NCI-H2227 treated with DMSO at 0.1 percent for 48 hours (cell line): Measurements from ENCODE around the gene CDK5RAP3.
A peak's percentile ranks its signal among the peaks of the same experiment; 100 is the strongest.
"Not testable (repeated sequence)": the region's sequence is repeated elsewhere in the genome, so short reads cannot be mapped to it uniquely, and the experiment has no call there.

Experiments
- DNase-seq: peaks from one replicate; lab custom pipeline; 2025; lab: John Stamatoyannopoulos, UW

The CDK5RAP3 gene, protein sequence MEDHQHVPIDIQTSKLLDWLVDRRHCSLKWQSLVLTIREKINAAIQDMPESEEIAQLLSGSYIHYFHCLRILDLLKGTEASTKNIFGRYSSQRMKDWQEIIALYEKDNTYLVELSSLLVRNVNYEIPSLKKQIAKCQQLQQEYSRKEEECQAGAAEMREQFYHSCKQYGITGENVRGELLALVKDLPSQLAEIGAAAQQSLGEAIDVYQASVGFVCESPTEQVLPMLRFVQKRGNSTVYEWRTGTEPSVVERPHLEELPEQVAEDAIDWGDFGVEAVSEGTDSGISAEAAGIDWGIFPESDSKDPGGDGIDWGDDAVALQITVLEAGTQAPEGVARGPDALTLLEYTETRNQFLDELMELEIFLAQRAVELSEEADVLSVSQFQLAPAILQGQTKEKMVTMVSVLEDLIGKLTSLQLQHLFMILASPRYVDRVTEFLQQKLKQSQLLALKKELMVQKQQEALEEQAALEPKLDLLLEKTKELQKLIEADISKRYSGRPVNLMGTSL

DNA sequence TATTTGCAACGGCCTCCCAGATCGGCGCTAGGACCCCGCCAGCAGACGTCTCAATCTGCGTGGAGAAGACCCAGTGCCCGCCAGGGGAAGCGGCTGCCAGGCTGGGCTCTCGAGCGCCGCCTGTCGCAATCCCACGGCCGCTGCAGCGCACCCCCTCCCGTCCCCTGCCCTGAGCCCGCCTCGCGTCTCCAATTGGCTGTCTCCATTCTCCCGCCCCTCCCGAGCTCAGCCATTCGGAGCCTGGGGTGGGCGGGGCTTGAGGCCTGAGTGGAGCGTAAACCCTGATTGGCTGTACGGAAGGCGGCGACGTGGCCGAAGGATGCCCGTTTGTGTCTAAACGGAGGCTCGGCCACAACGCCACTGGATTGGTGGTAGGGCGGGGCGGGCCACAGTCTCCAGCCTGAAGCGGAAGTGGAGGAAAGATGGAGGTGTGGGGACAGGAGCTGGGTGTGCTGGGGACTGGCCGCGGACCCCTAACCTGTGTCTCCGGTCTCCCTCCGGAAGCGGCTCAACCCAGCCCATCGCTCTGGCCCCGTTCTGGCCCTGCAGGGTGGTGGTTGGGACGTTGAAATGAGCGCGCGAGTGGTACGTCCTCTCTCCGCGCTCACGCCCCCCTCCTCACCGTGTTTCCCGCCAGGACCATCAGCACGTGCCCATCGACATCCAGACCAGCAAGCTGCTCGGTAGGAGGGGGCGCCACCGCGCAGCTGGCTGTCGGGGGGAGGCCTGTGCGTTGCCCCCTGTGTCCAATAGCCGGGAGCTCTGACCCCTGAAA lies at the start of gene CDK5RAP3:
CDK5RAP3 (plus strand) TSS at position 389 of the 775 bp plus-strand sequence; CDS start at position 423, 34 bp downstream.
- peak; percentile 99 for DNase-seq

DNA sequence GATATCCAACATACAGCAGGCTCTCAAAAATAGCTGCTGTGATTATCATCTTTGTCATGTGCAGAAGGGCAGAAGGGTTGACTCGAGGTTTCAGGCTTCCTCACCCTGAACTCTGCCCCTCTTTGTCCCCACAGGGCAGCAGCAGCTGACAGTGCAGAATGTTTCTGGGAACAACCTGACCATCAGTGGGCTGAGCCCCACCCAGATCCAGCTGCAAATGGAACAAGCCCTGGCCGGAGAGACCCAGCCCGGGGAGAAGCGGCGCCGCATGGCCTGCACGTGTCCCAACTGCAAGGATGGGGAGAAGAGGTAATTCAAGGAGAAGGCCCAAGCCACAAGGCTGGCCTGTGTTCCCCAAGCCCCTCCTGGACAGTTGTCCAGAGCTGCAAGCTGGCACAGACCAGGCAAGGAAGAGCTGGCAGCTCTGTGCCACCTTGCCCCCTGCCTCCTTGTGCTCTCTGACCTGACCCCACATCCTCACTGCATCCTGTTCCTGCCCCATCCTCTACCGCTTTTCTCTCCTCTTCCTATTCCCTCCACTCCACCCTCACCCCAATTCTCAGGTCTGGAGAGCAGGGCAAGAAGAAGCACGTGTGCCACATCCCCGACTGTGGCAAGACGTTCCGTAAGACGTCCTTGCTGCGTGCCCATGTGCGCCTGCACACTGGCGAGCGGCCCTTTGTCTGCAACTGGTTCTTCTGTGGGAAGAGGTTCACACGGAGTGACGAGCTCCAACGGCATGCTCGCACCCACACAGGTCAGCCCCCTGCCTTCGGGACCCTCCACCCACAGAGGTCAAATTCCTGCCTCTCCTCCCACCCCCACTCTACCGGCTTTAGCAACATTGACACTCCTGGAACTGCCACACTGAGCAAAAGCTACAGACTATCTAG lies 45.9 kb upstream of the CDK5RAP3 start:
- DNase-seq: no peak

DNA sequence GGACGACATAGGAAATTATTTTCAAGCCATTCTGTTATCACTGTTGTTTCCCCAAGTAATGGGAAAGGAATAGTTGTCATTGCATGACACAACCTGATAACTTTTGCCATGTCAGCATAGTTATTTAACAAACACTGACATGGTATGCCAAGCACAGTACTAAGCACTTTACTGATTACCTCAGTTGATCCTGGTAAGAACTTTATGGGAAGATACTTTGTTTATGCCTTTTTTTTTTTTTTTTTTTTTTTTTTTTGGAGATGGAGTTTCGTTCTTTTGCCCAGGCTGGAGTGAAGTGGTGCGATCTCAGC lies 45.3 kb upstream of the CDK5RAP3 start:
- DNase-seq: no peak

GRCh38 chr17:47927821-47928400 lies 43.0 kb upstream of the CDK5RAP3 start:
- no peak for DNase-seq

DNA sequence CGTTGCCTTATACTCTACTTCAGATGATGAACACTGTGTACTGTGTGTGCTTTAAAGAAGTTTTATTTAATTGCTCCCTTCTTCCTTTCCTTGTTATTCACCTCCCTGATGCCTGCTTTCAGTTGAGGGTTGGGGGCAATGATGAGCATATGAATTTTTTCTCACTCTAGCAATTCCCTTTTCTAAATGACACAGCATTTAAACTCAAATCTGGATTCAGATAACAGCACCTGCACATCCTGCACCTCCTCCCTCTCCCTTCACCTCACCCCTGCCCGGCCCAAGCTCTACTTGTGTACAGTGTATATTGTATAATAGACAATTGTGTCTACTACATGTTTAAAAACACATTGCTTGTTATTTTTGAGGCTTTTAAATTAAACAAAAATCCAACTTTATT lies 42.5 kb upstream of the CDK5RAP3 start:
- no peak for DNase-seq

GRCh38 chr17:47929218-47930000 lies 41.5 kb upstream of the CDK5RAP3 start:
- no peak for DNase-seq

- DNase-seq: no peak
These were observed 39.1 kb upstream of the CDK5RAP3 start for GRCh38 chr17:47931848-47932247.

- DNase-seq: no peak
These were observed 36.1 kb upstream of the CDK5RAP3 start for GRCh38 chr17:47934856-47935255.

- not testable (repeated sequence) for DNase-seq
These were observed 35.4 kb upstream of the CDK5RAP3 start for GRCh38 chr17:47935468-47935867.

GRCh38 chr17:47935961-47936360 lies 35.0 kb upstream of the CDK5RAP3 start:
- no peak for DNase-seq

DNA sequence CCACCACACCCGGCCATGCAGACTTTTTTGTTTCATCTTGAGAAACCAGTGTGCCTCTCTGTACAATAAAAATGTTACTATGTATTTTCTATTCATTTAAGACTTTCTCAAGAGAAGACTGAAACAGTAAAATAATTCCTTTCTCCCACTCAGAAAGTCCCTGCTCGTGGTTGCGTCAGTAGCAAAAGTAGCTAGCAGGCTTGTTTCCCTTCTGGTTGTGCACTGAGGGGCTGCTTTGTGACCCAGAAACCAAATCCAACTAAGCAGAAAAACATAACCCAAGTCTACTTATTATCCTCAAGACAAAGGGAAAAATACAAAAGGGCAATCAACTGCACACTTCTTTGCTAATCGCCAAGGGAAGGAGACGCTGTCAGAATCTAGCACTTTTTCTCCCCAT lies 33.0 kb upstream of the CDK5RAP3 start:
- DNase-seq: no peak

GRCh38 chr17:47941246-47942095 lies 29.4 kb upstream of the CDK5RAP3 start, which contains the start of gene PNPO:
TSS of gene PNPO (plus strand) at chr17:47941571. CDS start at chr17:47941676, 105 bp downstream.
- peak; percentile 97 for DNase-seq

GRCh38 chr17:47942096-47942510 lies 28.8 kb upstream of the CDK5RAP3 start:
- DNase-seq: no peak

- no peak for DNase-seq
These were observed 28.3 kb upstream of the CDK5RAP3 start for GRCh38 chr17:47942568-47942967.

GRCh38 chr17:47945080-47945479 lies 25.8 kb upstream of the CDK5RAP3 start:
- no peak for DNase-seq

DNA sequence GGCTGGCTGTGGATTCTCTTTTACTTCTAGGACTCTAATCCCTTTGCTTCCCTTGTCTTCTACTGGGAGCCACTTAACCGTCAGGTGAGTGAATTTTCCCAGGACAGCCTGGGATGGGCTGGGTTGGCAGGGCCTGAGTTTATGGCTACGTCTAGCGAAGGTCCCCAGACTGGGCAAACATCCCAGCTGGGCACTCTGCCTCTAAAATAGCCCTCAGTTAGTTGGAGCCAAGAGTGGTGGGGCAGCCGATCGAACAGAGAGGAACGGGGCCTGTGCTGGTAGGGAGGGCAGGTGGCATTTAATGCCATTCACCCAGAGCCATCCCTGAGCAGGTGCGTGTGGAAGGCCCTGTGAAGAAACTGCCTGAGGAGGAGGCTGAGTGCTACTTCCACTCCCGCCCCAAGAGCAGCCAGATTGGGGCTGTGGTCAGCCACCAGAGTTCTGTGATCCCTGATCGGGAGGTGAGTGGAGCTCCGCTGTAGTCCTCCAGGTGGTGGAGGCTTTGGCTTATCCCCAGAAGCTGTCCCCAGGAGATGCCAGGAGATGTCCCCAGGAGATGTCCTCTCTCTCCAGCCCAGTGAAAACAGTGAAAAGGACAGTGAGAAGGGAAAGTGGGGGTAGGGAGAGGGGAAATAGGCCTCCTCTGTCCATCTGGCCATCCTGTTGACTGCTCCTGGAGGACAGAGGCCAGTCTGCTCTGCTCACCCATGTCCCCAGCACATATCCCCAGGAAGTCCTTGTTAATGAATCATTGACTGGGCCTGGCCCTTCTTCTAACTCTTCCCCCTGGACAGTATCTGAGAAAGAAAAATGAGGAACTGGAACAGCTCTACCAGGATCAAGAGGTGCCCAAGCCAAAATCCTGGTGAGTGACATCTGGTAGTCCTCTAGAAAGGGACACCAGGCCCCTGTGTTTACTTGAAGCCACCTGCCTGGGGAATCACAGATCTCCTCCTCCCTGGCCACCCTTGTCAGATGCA lies 25.1 kb upstream of the CDK5RAP3 start:
- DNase-seq: no peak

- no peak for DNase-seq
These were observed 24.4 kb upstream of the CDK5RAP3 start for GRCh38 chr17:47946516-47946915.

DNA sequence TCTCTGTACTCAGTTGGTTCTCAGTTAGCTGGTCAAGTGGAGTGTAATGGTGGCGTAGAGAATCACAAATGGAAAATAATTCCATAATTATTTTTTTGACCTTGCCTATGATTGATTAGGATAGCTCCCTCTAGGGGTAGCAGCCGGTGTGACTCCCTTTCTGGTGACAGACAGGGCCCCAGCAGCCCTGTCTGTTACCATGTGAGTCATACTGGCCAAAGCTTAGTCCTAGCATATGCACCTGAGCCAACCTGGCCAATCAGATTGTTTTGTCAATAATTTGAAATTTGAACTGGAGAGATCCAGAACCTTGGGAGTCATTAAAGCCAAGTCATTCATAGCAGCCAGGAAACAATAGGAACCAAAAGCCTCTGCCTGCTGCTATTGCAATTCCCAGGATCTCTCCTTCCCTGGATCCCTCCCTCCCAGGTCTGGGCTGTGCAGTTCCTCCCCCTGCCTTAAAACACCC lies 23.9 kb upstream of the CDK5RAP3 start:
- DNase-seq: peak; percentile 49
